Gastrocnemius medialis (tissue), 4 donors: ENCODE results near the gene PACS1.

Experiments
- CTCF ChIP-seq, 5 experiments: fragments of 450-650 bp in 3 of 5; fragments of 200-600 bp in 2 of 5; sonication (generic) in 2 of 5; IDR thresholded peaks in 4 of 5; conservative IDR thresholded peaks in 1 of 5; 1 replicate in 4 of 5; 2 replicates in 1 of 5; pipeline ENCODE4 v1.5.1; 2016 to 2019; ENCODE audit warnings: antibody characterized with exemption in 5 of 5, mild to moderate bottlenecking in 3 of 5, moderate library complexity in 3 of 5
- POLR2A ChIP-seq, 2 donors: fragments of 450-650 bp; IDR thresholded peaks; one replicate each; pipeline ENCODE4 v1.6.1; 2017; ENCODE audit warnings: antibody characterized with exemption in 2 of 2, mild to moderate bottlenecking in 2 of 2, moderate library complexity in 2 of 2

- TF ChIP-seq CTCF (IDR thresholded peaks at IDR 0.05 in 4 of 5, conservative IDR thresholded peaks at IDR 0.05 in 1 of 5), result no peak
- TF ChIP-seq POLR2A (IDR thresholded peaks at IDR 0.05), result no peak
These were observed 207.6 kb downstream of the PACS1 start, which contains the start of gene CNIH2 for GRCh38 chr11:66277471-66278362.
